Liver (tissue), 9 donors: Measurements from ENCODE around the gene PMPCB. TPM values are rescaled to one million over a fixed set of nuclear protein-coding genes. Genes with fewer than 3 reads are reported as not detected.
A peak's percentile ranks its signal among the peaks of the same experiment; 100 is the strongest.

Source experiments
- DNase-seq: peaks from one replicate; pipeline ENCODE4 v3.0.0-alpha.2; 2017; ENCODE audit warnings: low spot score
- H3K27ac ChIP-seq, 2 donors: one replicate each; pipeline ENCODE4 v1.7.0; 2013; ENCODE audit warnings: inconsistent platforms in 2 of 2, low read length in 2 of 2, control low read depth in 1 of 2, low read depth in 1 of 2, mild to moderate bottlenecking in 1 of 2
- H3K27me3 ChIP-seq, 4 donors: one replicate each; pipeline versions ENCODE4 v1.6.1 to v1.7.0; 2013; ENCODE audit warnings: low read length in 3 of 4, inconsistent platforms in 1 of 4, mild to moderate bottlenecking in 1 of 4, moderate library complexity in 1 of 4; ENCODE audit not compliant: control insufficient read depth in 4 of 4, insufficient read depth in 4 of 4
- H3K36me3 ChIP-seq, 4 donors: one replicate each; pipeline versions ENCODE4 v1.6.1 to v1.7.0; 2013; ENCODE audit warnings: low read length in 3 of 4, mild to moderate bottlenecking in 3 of 4, low read depth in 1 of 4, moderate library complexity in 1 of 4; ENCODE audit not compliant: control insufficient read depth in 4 of 4, insufficient read depth in 3 of 4
- H3K4me1 ChIP-seq, 4 donors: one replicate each; pipeline versions ENCODE4 v1.6.1 to v1.7.0; 2013; ENCODE audit warnings: low read length in 3 of 4, mild to moderate bottlenecking in 3 of 4, moderate library complexity in 1 of 4; ENCODE audit not compliant: control insufficient read depth in 4 of 4, insufficient read depth in 4 of 4
- H3K4me3 ChIP-seq, 3 donors: one replicate each; pipeline versions ENCODE4 v1.6.1 to v1.7.0; 2013; ENCODE audit warnings: low read length in 3 of 3, control low read depth in 1 of 3, low read depth in 1 of 3, mild to moderate bottlenecking in 1 of 3
- H3K9ac ChIP-seq, 2 donors: one replicate each; pipeline ENCODE4 v1.7.0; 2013; ENCODE audit warnings: low read length in 2 of 2, mild to moderate bottlenecking in 2 of 2, moderate library complexity in 2 of 2, control low read depth in 1 of 2, low read depth in 1 of 2
- H3K9me3 ChIP-seq, 4 donors: one replicate each; pipeline versions ENCODE4 v1.6.1 to v1.7.0; 2013; ENCODE audit warnings: low read length in 3 of 4; ENCODE audit not compliant: control insufficient read depth in 4 of 4
- ATF3 ChIP-seq: IDR thresholded peaks from 2 replicates; pipeline ENCODE4 v1.6.1; 2016; ENCODE audit warnings: antibody characterized with exemption
- CTCF ChIP-seq: fragments of 150-350 bp; IDR thresholded peaks from 2 replicates; pipeline ENCODE4 v1.5.1; 2017; ENCODE audit warnings: improper control_type of control experiment, low read depth, low read length; ENCODE audit not compliant: missing input control
- EGR1 ChIP-seq, 2 donors: IDR thresholded peaks; 2 replicates each; pipeline ENCODE4 v1.6.1; 2016 to 2018; ENCODE audit warnings: antibody characterized with exemption in 2 of 2, low read depth in 2 of 2
- FOXA1 ChIP-seq: IDR thresholded peaks from 2 replicates; pipeline ENCODE4 v1.6.1; 2016; ENCODE audit warnings: antibody characterized with exemption
- GABPA ChIP-seq, 2 donors: IDR thresholded peaks in 1 of 2; conservative IDR thresholded peaks in 1 of 2; 2 replicates each; pipeline ENCODE4 v1.6.1; 2016; ENCODE audit warnings: antibody characterized with exemption in 2 of 2, mild to moderate bottlenecking in 1 of 2, moderate library complexity in 1 of 2
- HNF4A ChIP-seq, 2 donors: conservative IDR thresholded peaks; 2 replicates each; pipeline ENCODE4 v1.6.1; 2016; ENCODE audit warnings: antibody characterized with exemption in 2 of 2, mild to moderate bottlenecking in 2 of 2
- HNF4G ChIP-seq: IDR thresholded peaks from 2 replicates; pipeline ENCODE4 v1.6.1; 2016; ENCODE audit warnings: antibody characterized with exemption
- JUND ChIP-seq, 2 donors: IDR thresholded peaks; 2 replicates each; pipeline ENCODE4 v1.6.1; 2016; ENCODE audit warnings: antibody characterized with exemption in 2 of 2
- MAX ChIP-seq: IDR thresholded peaks from 2 replicates; pipeline ENCODE4 v1.6.1; 2016; ENCODE audit warnings: antibody characterized with exemption
- NR2F2 ChIP-seq: IDR thresholded peaks from 2 replicates; pipeline ENCODE4 v1.6.1; 2016; ENCODE audit warnings: antibody characterized with exemption
- REST ChIP-seq: IDR thresholded peaks from 2 replicates; pipeline ENCODE4 v1.6.1; 2016; ENCODE audit warnings: antibody characterized with exemption, mild to moderate bottlenecking
- RXRA ChIP-seq, 2 donors: IDR thresholded peaks; 2 replicates each; pipeline ENCODE4 v1.6.1; 2017 to 2018; ENCODE audit warnings: antibody characterized with exemption in 2 of 2, mild to moderate bottlenecking in 1 of 2
- SP1 ChIP-seq: IDR thresholded peaks from 2 replicates; pipeline ENCODE4 v1.6.1; 2018; ENCODE audit warnings: antibody characterized with exemption, mild to moderate bottlenecking
- ZBTB33 ChIP-seq: IDR thresholded peaks from 2 replicates; pipeline ENCODE4 v1.6.1; 2016; ENCODE audit warnings: antibody characterized with exemption
- WGBS: extraction: QIAGEN DNeasy Blood & Tissue Kit; methylation state at CpG from one replicate; pipeline ENCODE4 v1.1.7; 2013; 5-methylcytosine and 5-hydroxymethylcytosine counted together
- polyA plus RNA-seq, 2 donors: library from polyadenylated mRNA; stranded (reverse) in 1 of 2; unstranded in 1 of 2; fragments of 200-250 nt in 1 of 2; fragments of >200 nt in 1 of 2; fragmentation: Nextera tagmentation in 1 of 2; extraction: Ambion mirVana in 1 of 2; gene quantifications; one replicate each; pipeline versions ENCODE4 v1.2.1 to v1.2.3, GENCODE V29; 2013 to 2015
- total RNA-seq, 2 donors: library from RNA; depleted of rRNA; stranded (reverse); fragments of >200 nt; gene quantifications; one replicate each; pipeline ENCODE4 v1.2.3, GENCODE V29; 2014
- donor health status: healthy.
- donor health status: healthy.
- donor health status: healthy.
- donor health status: healthy.
- donor health status: healthy.

Gene PMPCB
- total and polyA plus RNA-seq, 4 donors = 43.3 to 59.9 (median 53.7) TPM

- WGBS = 13% methylated on average over 13 of the region's 13 CpGs
- peaks cover 0 to 2% (median 0%) of the 10 kb centered on the region in 4 donors for H3K36me3 ChIP-seq
- no peak for TF ChIP-seq SP1
- TF ChIP-seq NR2F2 = no peak
- no peak for TF ChIP-seq REST
- TF ChIP-seq ZBTB33 = no peak
- no peak for TF ChIP-seq ATF3
- no peak for TF ChIP-seq FOXA1
- TF ChIP-seq GABPA (IDR thresholded peaks at IDR 0.05 in 1 of 2, conservative IDR thresholded peaks at IDR 0.05 in 1 of 2) = no peak
- TF ChIP-seq CTCF = no peak
- TF ChIP-seq MAX = no peak
- no peak for TF ChIP-seq RXRA (IDR thresholded peaks at IDR 0.05)
- no peaks in the 10 kb centered on the region for H3K9me3 ChIP-seq
- no peaks in the 10 kb centered on the region for H3K27me3 ChIP-seq
- no peak for DNase-seq
- H3K9ac ChIP-seq = peak overlapping the region; percentile 81 to 90
- peak overlapping the region; percentile 75 to 85 (median 78) for H3K4me3 ChIP-seq
- peaks cover 12 to 57% (median 42%) of the 10 kb centered on the region in 4 donors for H3K4me1 ChIP-seq
- no peak overlapping the region for H3K27ac ChIP-seq
These were observed 51.2 kb downstream of the PMPCB start for GRCh38 chr7:103348452-103348851.

- WGBS = 53% methylated on average over 2 of the region's 2 CpGs
- peak overlapping the region in 1 of 2 donors; percentile 58 for H3K9ac ChIP-seq
- peaks cover 0 to 2% (median 0%) of the 10 kb centered on the region in 4 donors for H3K36me3 ChIP-seq
- H3K4me1 ChIP-seq = peaks cover 12 to 53% (median 38%) of the 10 kb centered on the region in 4 donors
- no peaks in the 10 kb centered on the region for H3K27me3 ChIP-seq
- H3K27ac ChIP-seq = no peak overlapping the region
- no peaks in the 10 kb centered on the region for H3K9me3 ChIP-seq
- DNase-seq = no peak
- H3K4me3 ChIP-seq = peak overlapping the region in 2 of 3 donors; percentile 75 to 85
- TF ChIP-seq REST (no peak), ZBTB33 (no peak), RXRA (IDR thresholded peaks at IDR 0.05) (no peak), EGR1 (IDR thresholded peaks at IDR 0.05; ENCODE audit: low read depth in 2 of 2) (no peak), HNF4G (no peak), HNF4A (conservative IDR thresholded peaks at IDR 0.05) (no peak), SP1 (no peak), NR2F2 (no peak), CTCF (no peak), JUND (IDR thresholded peaks at IDR 0.05) (no peak)
These were observed 51.7 kb downstream of the PMPCB start for GRCh38 chr7:103348959-103349358.
